RPMI7951 (cell line): Measurements from ENCODE around the gene MINDY4. TPM values are rescaled to one million over a fixed set of nuclear protein-coding genes. Genes with fewer than 3 reads are reported as not detected.
A peak's percentile ranks its signal among the peaks of the same experiment; 100 is the strongest.

Source experiments
- DNase-seq: peaks from one replicate; pipeline ENCODE4 v3.0.0-alpha.2; 2012; ENCODE audit warnings: low read depth
- total RNA-seq: library from RNA; depleted of rRNA; stranded (reverse); fragments of >200 nt; shearing (Covaris generic); gene quantifications from 2 replicates; pipeline ENCODE4 v1.2.3, GENCODE V29; 2014

The MINDY4 gene
- total RNA-seq, 1 experiment from 2014 or later: 27.0 TPM

DNA sequence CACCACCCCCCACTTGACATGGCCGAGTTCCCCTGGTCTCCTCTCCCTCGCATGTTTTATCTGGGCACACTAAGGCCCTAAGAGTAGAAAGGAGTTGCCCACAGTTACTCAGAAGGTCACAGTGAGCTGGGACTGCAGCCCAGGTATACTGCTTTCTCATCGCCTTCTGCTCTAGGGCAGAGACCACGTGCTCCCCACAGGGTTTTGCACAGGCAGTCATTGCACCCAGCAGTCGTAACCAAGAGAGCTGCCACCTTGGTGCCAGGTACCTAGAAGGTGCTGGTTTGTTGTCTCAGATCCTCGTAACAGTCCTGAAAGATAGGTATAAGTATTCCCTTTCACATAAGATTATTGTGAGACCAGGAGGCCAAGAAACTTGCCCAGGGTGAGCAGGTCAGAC is 1.8 kb downstream of the MINDY4 start:
- DNase-seq: no peak

DNA sequence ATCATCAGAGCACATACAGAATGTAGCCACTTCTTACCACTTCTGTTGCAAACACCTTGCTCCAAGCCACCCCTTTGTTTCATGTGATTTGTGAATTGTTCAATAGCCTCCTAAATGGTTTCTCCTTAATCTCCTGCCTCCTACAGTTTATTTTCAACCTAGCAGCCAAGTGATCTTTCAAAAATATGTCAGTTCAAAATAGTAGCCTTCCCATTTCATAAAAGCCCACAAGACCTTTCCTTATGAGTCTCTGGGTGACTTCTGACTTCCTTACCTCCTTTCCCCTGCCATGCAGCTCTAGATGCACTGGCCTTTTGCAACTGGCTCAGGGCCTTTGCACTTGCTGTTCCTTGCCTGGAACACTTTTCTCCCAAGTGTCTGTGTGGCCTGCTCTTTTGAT is 4.8 kb downstream of the MINDY4 start:
- DNase-seq: no peak

DNA sequence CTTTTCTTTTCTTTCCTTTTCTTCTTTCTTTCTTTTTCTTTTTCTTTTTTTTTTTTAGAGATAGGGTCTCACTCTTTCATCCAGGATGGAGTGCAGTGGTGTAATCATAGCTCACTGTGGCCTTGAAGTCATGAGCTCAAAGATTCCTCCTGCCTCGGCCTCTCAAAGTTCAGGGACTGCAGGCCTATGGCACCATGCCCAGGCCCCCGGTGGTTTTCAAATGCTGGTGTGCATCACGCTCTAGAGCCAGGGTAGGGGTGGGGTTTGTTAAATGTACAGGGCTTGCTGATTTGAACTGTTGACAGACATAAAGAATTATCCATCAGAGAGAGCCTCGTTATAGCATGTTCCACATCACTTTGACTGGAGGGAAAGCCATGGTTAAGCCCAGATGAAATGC is 5.8 kb downstream of the MINDY4 start:
- DNase-seq: peak; percentile 82

GRCh38 chr7:30778255-30779025 is 7.2 kb downstream of the MINDY4 start:
- DNase-seq: peak; percentile 93

GRCh38 chr7:30779574-30779973 is 8.4 kb downstream of the MINDY4 start:
- DNase-seq: no peak

- DNase-seq: no peak
These were observed 9.7 kb downstream of the MINDY4 start for GRCh38 chr7:30780941-30781340.

DNA sequence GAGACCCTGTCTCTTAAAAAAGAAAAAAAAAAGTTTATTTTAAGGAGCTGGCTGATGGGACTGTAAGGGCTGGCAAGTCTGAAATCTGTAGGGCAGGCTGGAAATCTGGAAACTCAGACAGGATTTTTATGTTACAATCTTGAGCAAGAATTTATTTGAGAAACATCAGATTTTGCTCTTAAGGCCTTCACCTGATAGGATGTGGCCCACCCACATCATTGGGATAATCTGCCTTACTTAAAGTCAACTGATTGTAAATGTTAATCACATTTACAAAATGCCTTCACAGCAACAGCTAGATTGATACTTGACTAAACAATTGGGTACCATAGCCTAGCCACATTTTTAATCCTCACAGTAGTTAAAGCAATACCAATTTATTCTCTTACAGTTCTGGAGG is 11.5 kb downstream of the MINDY4 start:
- DNase-seq: no peak

DNA sequence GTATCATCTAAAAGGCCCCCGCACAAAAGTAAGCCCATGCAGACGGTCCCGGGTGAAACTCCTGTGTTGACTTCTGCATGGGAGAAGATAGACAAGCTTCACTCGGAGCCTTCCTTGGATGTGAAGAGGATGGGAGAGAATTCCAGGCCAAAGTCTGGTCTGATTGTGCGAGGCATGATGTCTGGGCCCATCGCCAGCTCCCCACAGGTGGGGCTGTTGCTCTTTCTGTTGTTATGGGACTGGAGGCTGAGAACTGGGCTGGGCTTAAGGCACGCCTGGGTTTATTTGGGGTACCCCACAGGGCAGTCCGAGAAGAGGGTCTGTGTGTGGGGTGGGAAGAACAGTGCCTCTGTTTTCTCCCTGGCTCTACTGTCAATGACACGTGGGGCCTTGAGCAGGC is 14.6 kb downstream of the MINDY4 start:
- no peak for DNase-seq

GRCh38 chr7:30787486-30787885 is 16.3 kb downstream of the MINDY4 start:
- DNase-seq: peak; percentile 67

DNA sequence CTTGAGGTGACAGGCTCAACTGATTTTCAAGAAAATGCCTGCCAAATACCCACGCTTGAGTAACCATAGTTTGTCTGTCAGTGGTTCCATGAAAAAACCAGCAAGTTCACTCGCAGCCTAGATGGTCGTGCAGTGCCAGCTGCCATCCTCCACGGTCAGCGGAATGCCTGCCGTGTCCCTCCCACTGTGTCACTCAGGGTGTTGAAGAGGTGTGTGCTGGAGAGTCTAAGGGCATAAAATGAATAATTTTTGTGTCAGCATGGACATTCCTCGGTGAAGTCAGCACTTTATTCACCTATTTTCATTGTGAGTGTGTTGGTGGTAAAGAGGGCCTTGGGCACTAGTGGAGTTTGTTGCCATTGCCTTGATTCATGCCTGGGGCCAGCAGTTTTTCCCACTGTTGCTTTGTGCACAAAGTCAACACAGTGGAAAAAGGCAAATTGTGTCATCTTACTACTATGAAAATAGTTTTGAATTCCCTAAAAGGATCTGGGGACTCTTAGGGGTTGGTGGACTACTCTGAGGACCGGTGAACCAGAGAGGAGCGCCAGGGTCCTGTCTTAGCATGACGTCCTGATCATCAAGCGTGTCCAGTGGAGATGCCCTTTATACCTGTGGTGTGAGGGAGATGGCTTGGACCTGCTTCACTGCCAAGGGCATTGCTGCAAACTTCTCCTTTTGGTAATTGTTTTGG is 17.6 kb downstream of the MINDY4 start:
- no peak for DNase-seq

GRCh38 chr7:30789334-30789711 is 18.1 kb downstream of the MINDY4 start:
- peak; percentile 87 for DNase-seq

GRCh38 chr7:30790356-30790755 is 19.1 kb downstream of the MINDY4 start:
- peak; percentile 41 for DNase-seq

DNA sequence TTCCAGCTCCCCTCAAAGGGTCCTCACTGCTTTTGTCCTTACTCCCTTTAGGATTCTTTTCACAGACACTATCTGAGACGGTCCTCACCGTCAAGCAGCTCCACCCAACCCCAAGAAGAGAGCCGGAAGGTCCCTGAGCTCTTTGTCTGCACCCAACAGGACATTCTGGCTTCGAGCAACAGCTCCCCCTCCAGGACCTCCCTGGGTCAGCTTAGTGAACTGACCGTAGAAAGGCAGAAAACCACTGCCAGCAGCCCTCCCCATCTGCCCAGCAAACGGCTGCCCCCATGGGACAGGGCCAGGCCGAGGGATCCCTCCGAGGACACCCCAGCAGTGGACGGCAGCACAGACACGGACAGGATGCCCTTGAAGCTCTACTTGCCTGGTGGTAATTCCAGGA is 19.9 kb downstream of the MINDY4 start:
- DNase-seq: no peak

GRCh38 chr7:30795161-30795948 is 24.1 kb downstream of the MINDY4 start:
- DNase-seq: peak; percentile 53

GRCh38 chr7:30796105-30796869 is 25.1 kb downstream of the MINDY4 start:
- peak; percentile 83 for DNase-seq

GRCh38 chr7:30797176-30798040 is 26.2 kb downstream of the MINDY4 start:
- no peak for DNase-seq

DNA sequence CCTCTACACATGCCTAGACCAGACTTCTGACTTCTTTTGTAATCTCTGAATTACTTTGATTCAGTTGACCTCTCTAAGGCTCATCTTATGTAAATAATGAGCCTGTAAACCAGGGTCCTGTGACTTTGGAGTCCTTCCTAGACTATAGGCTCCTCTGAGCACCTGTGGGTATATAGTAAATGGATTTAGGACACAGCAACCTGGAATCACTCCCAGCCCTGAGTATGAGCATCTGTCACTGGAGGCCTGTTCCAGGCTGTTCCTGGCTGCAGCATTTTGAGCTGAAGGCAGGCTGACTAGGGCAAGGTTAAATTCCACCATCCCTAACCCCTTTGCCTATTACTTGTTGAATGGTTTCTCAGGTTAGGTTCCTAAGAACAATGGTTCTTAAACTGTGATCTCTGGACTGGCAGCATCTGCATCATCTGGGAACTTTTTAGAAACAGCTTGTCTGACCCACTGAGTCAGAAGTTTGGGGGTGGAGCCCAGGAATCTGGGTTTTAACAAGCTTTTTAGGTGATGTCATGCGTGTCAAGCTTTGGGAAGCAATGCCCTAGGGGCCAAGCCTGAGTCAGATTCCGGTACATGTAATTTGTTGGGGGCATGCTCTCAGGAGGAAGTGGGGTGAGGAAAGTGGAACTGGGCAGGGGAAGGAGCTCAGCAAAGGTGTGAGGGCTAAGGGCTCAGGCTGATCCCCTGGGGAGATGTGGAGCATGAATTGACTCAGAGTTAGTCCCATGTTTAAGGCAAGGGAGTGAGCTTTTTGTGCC is 28.2 kb downstream of the MINDY4 start:
- peak; percentile 100 for DNase-seq

GRCh38 chr7:30799976-30800661 is 28.9 kb downstream of the MINDY4 start:
- no peak for DNase-seq

DNA sequence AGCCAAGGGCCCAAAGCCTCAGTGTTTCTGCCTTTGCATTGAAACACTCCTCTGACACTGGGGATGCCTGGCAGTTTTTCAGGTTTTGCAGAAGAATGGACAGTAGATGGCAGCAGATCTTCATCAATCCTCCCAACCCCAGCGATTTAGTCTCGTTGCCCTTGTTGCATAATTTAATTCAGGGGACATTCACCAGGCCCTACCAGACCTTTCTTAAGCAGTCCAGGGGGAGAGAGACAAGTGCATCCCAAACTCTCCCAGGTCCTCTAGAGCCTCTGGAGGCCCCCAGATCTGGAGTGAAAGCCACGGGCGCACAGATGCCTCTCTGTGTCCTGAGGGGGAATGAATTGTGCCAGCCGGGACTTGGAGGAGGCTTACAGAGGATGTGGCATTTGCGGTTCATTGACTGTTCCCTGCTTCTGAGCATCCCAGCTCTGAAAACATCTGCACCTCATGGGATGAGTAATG is 29.6 kb downstream of the MINDY4 start:
- peak; percentile 100 for DNase-seq
